HL-60 (cell line): ENCODE measurements around the gene STXBP1.

Experiments
- DNase-seq, 2 experiments: peaks; one replicate each; pipeline ENCODE4 v3.0.0-alpha.2; 2010 to 2020; ENCODE audit warnings: low read depth in 1 of 2, low spot score in 1 of 2
- H3K27ac ChIP-seq: fragments of 250-450 bp; sonication (Bioruptor Pico); replicated peaks from 2 replicates; pipeline ENCODE4 v1.5.1; 2020; ENCODE audit warnings: mild to moderate bottlenecking, moderate library complexity
- H3K27me3 ChIP-seq: fragments of 250-450 bp; sonication (Bioruptor Pico); 2 replicates; pipeline ENCODE4 v1.5.1; 2021; ENCODE audit warnings: mild to moderate bottlenecking, moderate library complexity; ENCODE audit not compliant: insufficient read depth, poor library complexity, severe bottlenecking
- H3K4me3 ChIP-seq: replicated peaks from 2 replicates; pipeline ENCODE4 v1.5.1; 2011; ENCODE audit warnings: mild to moderate bottlenecking, control low read depth, low read length; ENCODE audit not compliant: insufficient read depth
- GABPA ChIP-seq: IDR thresholded peaks from 2 replicates; pipeline ENCODE4 v1.6.1; 2012; ENCODE audit warnings: low read depth
- POLR2AphosphoS5 ChIP-seq: IDR thresholded peaks from 2 replicates; pipeline ENCODE4 v1.6.1; 2012; ENCODE audit warnings: low read depth
- SPI1 ChIP-seq: IDR thresholded peaks from 2 replicates; pipeline ENCODE4 v1.6.1; 2012; ENCODE audit warnings: low read depth, mild to moderate bottlenecking, borderline replicate concordance
- TF ChIP-seq, protein P1 (sequence below): IDR thresholded peaks from one replicate; pipeline ENCODE4 v1.5.1; 2011; ENCODE audit warnings: low read length, control low read depth, inconsistent platforms; ENCODE audit not compliant: insufficient read depth
- TF ChIP-seq, protein P2 (sequence below): IDR thresholded peaks from 2 replicates; pipeline ENCODE4 v1.6.1; 2012; ENCODE audit warnings: low read depth; ENCODE audit not compliant: insufficient replicate concordance

The STXBP1 gene

DNA sequence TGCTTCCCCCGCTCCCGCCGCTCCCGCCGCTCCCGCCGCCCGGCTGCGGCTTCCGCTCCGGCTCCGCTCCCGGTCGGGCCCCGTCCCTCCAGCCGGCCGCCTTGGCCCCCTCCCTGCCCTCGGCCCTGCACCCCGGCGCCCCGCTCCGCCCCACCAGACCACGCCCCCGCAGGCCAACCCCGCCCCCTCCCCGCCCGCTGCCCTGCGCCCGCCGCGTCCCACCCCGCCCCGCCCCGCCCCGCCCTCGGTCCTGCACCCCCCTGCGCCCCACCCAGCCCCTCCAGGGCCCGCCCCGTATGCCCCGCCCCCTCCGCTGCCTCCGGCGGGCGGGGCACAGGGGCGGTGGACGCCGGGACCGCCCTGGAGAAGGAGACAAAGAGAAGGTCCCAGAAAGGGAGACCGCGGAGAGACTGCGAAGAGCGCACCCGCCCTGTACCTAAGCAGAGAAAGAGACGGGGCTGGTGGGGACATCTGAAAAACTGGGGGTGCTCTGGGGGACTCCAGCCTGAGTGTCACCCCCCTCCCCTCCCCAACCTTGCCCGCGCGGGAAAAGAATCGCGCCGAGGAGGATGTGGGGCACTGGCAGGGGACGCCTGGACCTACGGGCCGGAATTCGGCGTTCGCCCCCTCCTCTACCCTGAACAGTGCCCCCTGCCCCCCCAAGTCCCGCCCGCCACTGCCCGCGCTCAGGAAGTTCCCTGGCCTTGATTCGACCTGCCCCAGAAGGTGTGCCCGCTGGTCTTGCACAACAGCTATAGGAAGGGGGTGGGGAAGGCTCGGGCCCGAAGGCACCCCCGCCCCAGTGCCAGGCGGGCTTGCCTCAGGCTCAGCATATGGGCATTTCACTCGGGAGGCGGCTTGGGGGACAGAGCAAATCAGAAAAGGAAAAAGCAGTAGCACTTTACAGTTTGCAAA is 42.8 kb upstream of the STXBP1 start:
- DNase-seq, result peak in 1 of 2 experiments; percentile 35
- H3K4me3 ChIP-seq, result peak overlapping the region; percentile 56
- H3K27me3 ChIP-seq, result peaks cover 2% of the 10 kb centered on the region
- H3K27ac ChIP-seq, result peak overlapping the region; percentile 30; the same call in 1 of the 2 replicates
- TF ChIP-seq GABPA (no peak), SPI1 (no peak), POLR2AphosphoS5 (no peak)
- TF ChIP-seq, protein P1, sequence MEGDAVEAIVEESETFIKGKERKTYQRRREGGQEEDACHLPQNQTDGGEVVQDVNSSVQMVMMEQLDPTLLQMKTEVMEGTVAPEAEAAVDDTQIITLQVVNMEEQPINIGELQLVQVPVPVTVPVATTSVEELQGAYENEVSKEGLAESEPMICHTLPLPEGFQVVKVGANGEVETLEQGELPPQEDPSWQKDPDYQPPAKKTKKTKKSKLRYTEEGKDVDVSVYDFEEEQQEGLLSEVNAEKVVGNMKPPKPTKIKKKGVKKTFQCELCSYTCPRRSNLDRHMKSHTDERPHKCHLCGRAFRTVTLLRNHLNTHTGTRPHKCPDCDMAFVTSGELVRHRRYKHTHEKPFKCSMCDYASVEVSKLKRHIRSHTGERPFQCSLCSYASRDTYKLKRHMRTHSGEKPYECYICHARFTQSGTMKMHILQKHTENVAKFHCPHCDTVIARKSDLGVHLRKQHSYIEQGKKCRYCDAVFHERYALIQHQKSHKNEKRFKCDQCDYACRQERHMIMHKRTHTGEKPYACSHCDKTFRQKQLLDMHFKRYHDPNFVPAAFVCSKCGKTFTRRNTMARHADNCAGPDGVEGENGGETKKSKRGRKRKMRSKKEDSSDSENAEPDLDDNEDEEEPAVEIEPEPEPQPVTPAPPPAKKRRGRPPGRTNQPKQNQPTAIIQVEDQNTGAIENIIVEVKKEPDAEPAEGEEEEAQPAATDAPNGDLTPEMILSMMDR, result no peak
- TF ChIP-seq, protein P2, sequence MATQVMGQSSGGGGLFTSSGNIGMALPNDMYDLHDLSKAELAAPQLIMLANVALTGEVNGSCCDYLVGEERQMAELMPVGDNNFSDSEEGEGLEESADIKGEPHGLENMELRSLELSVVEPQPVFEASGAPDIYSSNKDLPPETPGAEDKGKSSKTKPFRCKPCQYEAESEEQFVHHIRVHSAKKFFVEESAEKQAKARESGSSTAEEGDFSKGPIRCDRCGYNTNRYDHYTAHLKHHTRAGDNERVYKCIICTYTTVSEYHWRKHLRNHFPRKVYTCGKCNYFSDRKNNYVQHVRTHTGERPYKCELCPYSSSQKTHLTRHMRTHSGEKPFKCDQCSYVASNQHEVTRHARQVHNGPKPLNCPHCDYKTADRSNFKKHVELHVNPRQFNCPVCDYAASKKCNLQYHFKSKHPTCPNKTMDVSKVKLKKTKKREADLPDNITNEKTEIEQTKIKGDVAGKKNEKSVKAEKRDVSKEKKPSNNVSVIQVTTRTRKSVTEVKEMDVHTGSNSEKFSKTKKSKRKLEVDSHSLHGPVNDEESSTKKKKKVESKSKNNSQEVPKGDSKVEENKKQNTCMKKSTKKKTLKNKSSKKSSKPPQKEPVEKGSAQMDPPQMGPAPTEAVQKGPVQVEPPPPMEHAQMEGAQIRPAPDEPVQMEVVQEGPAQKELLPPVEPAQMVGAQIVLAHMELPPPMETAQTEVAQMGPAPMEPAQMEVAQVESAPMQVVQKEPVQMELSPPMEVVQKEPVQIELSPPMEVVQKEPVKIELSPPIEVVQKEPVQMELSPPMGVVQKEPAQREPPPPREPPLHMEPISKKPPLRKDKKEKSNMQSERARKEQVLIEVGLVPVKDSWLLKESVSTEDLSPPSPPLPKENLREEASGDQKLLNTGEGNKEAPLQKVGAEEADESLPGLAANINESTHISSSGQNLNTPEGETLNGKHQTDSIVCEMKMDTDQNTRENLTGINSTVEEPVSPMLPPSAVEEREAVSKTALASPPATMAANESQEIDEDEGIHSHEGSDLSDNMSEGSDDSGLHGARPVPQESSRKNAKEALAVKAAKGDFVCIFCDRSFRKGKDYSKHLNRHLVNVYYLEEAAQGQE, result no peak

DNA sequence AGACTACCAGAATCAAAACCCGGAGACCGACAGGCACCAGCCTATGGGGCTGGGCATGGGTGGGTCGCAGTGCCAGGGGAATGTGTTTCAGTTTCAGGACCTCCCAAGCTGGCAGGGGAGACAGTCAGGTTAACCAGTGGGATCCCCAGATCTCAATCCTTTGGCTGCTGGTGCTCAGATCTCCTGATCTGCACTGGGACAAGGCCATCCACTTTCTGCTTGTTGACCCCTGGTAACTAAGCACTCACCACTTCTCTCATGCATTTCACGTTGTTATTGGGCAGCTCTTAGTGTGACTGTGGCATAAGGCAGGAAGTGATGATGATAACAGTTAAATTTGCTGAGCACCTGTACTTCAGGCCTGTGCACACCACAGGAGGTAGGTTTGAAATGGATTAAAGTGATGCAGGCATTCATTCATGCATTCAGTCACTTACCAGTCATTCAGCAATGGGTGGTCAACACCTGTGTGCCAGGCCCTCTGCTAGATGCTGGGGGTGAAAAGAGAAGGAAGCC is 42.1 kb upstream of the STXBP1 start:
- Histone ChIP-seq H3K27me3 (peaks cover 2% of the 10 kb centered on the region), H3K27ac (peak overlapping the region; percentile 30; the same call in 1 of the 2 replicates), H3K4me3 (no peak overlapping the region)
- no peak for TF ChIP-seq GABPA
- TF ChIP-seq, protein P2, result no peak
- TF ChIP-seq, protein P1, result no peak
- TF ChIP-seq POLR2AphosphoS5, result no peak
- TF ChIP-seq SPI1, result no peak
- no peak for DNase-seq

DNA sequence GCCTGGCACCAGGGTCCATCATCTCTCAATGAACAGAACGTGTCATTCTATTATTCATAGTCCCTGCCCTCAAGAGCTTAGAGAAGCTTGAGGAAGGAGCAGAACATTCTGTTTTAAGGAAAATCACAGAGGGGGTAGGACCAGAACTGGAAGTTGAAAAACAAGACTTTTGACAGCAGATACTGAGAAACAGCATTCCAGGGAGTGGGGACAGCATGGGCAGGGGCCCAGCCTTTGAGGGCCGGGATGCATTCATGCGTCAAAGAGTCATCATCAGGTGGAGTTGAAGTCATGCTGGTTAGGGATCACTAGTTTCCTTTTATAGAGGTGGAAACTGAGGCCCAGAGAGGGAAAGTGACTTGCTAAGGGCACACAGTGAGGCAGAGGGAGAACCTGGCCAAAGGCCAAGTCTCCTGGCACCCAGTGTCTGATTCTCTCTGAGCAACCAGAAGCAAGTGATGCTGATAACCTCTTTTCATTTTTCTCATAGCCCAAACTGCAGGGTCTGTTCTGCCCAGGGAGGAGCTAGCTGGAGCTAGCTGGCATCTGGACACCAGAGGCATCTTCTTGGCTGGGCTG is 41.5 kb upstream of the STXBP1 start:
- no peak for TF ChIP-seq GABPA
- no peak for TF ChIP-seq SPI1
- TF ChIP-seq, protein P2, result no peak
- no peak for TF ChIP-seq POLR2AphosphoS5
- TF ChIP-seq, protein P1, result no peak
- peaks cover 2% of the 10 kb centered on the region for H3K27me3 ChIP-seq
- DNase-seq, result no peak
- no peak overlapping the region for H3K27ac ChIP-seq
- no peak overlapping the region for H3K4me3 ChIP-seq
